Coronary artery (tissue), 2 donors: ENCODE measurements around the gene LZTR1.

Experiments used
- DNase-seq: peaks from one replicate; pipeline ENCODE4 v3.0.0-alpha.2; 2017; ENCODE audit warnings: low spot score
- H3K27ac ChIP-seq, 2 donors: fragments of 200-600 bp; sonication (generic); one replicate each; pipeline ENCODE4 v1.5.1; 2016 to 2019
- H3K4me3 ChIP-seq: fragments of 200-600 bp; sonication (generic); 2 replicates; pipeline ENCODE4 v1.5.1; 2016; ENCODE audit warnings: mild to moderate bottlenecking, moderate library complexity
- CTCF ChIP-seq: fragments of 200-600 bp; sonication (generic); IDR thresholded peaks from one replicate; pipeline ENCODE4 v1.5.1; 2019; ENCODE audit warnings: antibody characterized with exemption

The LZTR1 gene

GRCh38 chr22:20957683-20958431 lies 24.2 kb upstream of the LZTR1 start:
- no peak for DNase-seq

GRCh38 chr22:20959578-20960461 lies 22.3 kb upstream of the LZTR1 start:
- Histone ChIP-seq H3K4me3 (no peak overlapping the region), H3K27ac (no peak overlapping the region)
- TF ChIP-seq CTCF: no peak
- no peak for DNase-seq

More at GRCh38 chr22:20957683-20958431, 24.2 kb upstream of the LZTR1 start:
- no peak for TF ChIP-seq CTCF
- Histone ChIP-seq H3K27ac (peak overlapping the region in 1 of 2 donors; percentile 43), H3K4me3 (peak overlapping the region; percentile 68)

GRCh38 chr22:20960609-20961008 lies 21.5 kb upstream of the LZTR1 start:
- DNase-seq: no peak
- H3K4me3 ChIP-seq: no peak overlapping the region
- TF ChIP-seq CTCF: no peak
- no peak overlapping the region for H3K27ac ChIP-seq

GRCh38 chr22:20962491-20962945 lies 19.6 kb upstream of the LZTR1 start:
- Histone ChIP-seq H3K4me3 (no peak overlapping the region), H3K27ac (no peak overlapping the region)
- DNase-seq: no peak
- no peak for TF ChIP-seq CTCF

GRCh38 chr22:20963201-20964052 lies 18.7 kb upstream of the LZTR1 start:
- TF ChIP-seq CTCF: no peak
- Histone ChIP-seq H3K27ac (no peak overlapping the region), H3K4me3 (no peak overlapping the region)
- DNase-seq: no peak

- H3K4me3 ChIP-seq: peak overlapping the region; percentile 65
- DNase-seq: no peak
These were observed 17.9 kb upstream of the LZTR1 start for GRCh38 chr22:20964090-20964798.

More at GRCh38 chr22:20964090-20964798, 17.9 kb upstream of the LZTR1 start:
- TF ChIP-seq CTCF: no peak
- no peak overlapping the region for H3K27ac ChIP-seq
